Measurements from ENCODE around the gene SCP2.
A peak's percentile ranks its signal among the peaks of the same experiment; 100 is the strongest.

The SCP2 gene

GRCh38 chr1:52970149-52970548 lies 43.1 kb downstream of the SCP2 start:
- DNase-seq (ENCODE audit: low read depth in 1 of 2, low spot score in 1 of 2) = no peak
- Histone ChIP-seq H3K4me3 (replicated peaks; ENCODE audit: insufficient read depth, low read length) (no peak overlapping the region), H3K27me3 (ENCODE audit: insufficient read depth, poor library complexity, severe bottlenecking) (no peaks in the 10 kb centered on the region), H3K27ac (replicated peaks) (no peak overlapping the region)
- TF ChIP-seq POLR2AphosphoS5 (IDR thresholded peaks at IDR 0.05; ENCODE audit: low read depth) (no peak), CTCF (IDR thresholded peaks at IDR 0.05; ENCODE audit: insufficient read depth, low read length) (no peak), SPI1 (IDR thresholded peaks at IDR 0.05; ENCODE audit: borderline replicate concordance, low read depth) (no peak), REST (IDR thresholded peaks at IDR 0.05; ENCODE audit: insufficient replicate concordance, low read depth) (no peak), GABPA (IDR thresholded peaks at IDR 0.05; ENCODE audit: low read depth) (no peak)

- no peaks in the 10 kb centered on the region for H3K27me3 ChIP-seq (ENCODE audit: insufficient read depth, poor library complexity, severe bottlenecking)
- no peak for DNase-seq (ENCODE audit: low read depth in 1 of 2, low spot score in 1 of 2)
- no peak overlapping the region for H3K27ac ChIP-seq (replicated peaks)
- no peak for TF ChIP-seq POLR2AphosphoS5 (IDR thresholded peaks at IDR 0.05; ENCODE audit: low read depth)
- no peak for TF ChIP-seq REST (IDR thresholded peaks at IDR 0.05; ENCODE audit: insufficient replicate concordance, low read depth)
- TF ChIP-seq SPI1 (IDR thresholded peaks at IDR 0.05; ENCODE audit: borderline replicate concordance, low read depth) = no peak
- no peak for TF ChIP-seq GABPA (IDR thresholded peaks at IDR 0.05; ENCODE audit: low read depth)
- TF ChIP-seq CTCF (IDR thresholded peaks at IDR 0.05; ENCODE audit: insufficient read depth, low read length) = no peak
- no peak overlapping the region for H3K4me3 ChIP-seq (replicated peaks; ENCODE audit: insufficient read depth, low read length)
These were observed 46.8 kb downstream of the SCP2 start for GRCh38 chr1:52973841-52974240.

GRCh38 chr1:52976183-52977035 lies 49.3 kb downstream of the SCP2 start:
- Histone ChIP-seq H3K27ac (replicated peaks) (no peak overlapping the region), H3K4me3 (replicated peaks; ENCODE audit: insufficient read depth, low read length) (no peak overlapping the region), H3K27me3 (ENCODE audit: insufficient read depth, poor library complexity, severe bottlenecking) (no peaks in the 10 kb centered on the region)
- TF ChIP-seq GABPA (IDR thresholded peaks at IDR 0.05; ENCODE audit: low read depth) (no peak), SPI1 (IDR thresholded peaks at IDR 0.05; ENCODE audit: borderline replicate concordance, low read depth) (no peak), POLR2AphosphoS5 (IDR thresholded peaks at IDR 0.05; ENCODE audit: low read depth) (no peak), REST (IDR thresholded peaks at IDR 0.05; ENCODE audit: insufficient replicate concordance, low read depth) (no peak), CTCF (IDR thresholded peaks at IDR 0.05; ENCODE audit: insufficient read depth, low read length) (no peak)
- DNase-seq (ENCODE audit: low read depth in 1 of 2, low spot score in 1 of 2) = peak in 1 of 2 experiments; percentile 38

Measured in HL-60 (cell line).